HG02571 (cell line): ENCODE results near the gene L1TD1.
"Not testable (repeated sequence)": the region's sequence is repeated elsewhere in the genome, so short reads cannot be mapped to it uniquely, and the experiment has no call there.

Experiments
- ATAC-seq: cut with Tn5 transposase; IDR thresholded peaks from one replicate; pipeline ENCODE4 v1.9.1; 2021; ENCODE audit warnings: mild to moderate bottlenecking, moderate library complexity; ENCODE audit not compliant: unreplicated experiment

Gene L1TD1

DNA sequence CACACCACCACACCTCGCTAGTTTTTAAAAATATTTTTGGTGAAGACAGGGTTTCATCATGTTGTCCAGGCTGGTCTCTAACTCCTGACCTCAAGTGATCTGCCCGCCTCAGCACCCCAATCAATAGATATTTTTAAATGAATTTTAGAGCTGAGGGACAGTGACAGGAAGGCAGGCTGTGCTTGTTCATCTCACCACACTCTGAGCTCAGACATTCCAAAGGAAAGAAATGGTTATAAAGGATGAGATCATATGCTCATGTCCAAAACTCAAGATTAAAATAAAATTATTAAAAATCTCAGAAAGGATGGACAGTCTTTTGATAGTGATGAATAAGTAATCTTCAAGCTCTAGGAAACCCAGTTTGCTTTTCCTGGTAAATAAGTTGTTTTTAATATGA lies 40.9 kb downstream of the L1TD1 start:
- no peak for ATAC-seq

- no peak for ATAC-seq
These were observed 42.7 kb downstream of the L1TD1 start for GRCh38 chr1:62237361-62237760.

DNA sequence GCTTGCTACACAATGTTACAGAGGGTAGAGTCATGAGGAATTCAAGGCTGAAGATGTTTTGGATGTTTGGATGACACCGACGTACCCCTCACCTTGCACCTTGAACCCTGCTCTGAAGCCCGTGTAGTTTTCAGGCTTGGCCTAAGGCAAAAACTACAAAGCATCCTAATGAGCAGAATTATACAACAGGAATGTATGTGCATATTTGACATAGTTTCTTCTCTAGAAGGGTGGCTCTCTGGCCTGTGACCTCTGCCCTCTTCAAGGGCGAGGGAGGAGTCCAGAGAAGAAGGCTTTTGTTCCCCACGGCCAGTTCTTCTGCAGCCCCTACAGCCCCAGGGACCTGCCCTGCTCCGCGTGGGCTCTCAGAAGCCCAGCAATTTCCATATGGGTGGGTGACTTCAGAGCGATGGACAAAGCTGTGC lies 43.3 kb downstream of the L1TD1 start:
- ATAC-seq = no peak

DNA sequence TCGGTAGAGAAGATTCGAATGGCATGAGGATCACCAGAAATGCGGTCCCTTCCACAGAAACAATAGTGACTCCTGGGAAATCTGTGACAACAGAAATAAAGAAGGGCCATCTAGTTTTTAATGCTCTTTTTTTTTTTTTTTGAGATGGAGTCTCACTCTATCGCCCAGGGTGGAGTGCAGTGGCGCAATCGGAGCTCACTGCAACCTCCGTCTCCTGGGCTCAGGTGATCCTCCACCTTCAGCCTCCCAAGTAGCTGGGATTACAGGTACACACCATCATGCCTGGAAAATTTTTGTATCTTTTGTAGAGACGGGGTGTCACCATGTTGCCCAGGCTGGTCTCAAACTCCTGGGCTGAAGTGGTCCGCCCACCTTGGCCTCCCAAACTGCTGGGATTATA lies 43.9 kb downstream of the L1TD1 start:
- no peak for ATAC-seq

GRCh38 chr1:62239652-62240403 lies 45.2 kb downstream of the L1TD1 start:
- ATAC-seq = not testable (repeated sequence)

- no peak for ATAC-seq
These were observed 46.2 kb downstream of the L1TD1 start for GRCh38 chr1:62240651-62241370.

DNA sequence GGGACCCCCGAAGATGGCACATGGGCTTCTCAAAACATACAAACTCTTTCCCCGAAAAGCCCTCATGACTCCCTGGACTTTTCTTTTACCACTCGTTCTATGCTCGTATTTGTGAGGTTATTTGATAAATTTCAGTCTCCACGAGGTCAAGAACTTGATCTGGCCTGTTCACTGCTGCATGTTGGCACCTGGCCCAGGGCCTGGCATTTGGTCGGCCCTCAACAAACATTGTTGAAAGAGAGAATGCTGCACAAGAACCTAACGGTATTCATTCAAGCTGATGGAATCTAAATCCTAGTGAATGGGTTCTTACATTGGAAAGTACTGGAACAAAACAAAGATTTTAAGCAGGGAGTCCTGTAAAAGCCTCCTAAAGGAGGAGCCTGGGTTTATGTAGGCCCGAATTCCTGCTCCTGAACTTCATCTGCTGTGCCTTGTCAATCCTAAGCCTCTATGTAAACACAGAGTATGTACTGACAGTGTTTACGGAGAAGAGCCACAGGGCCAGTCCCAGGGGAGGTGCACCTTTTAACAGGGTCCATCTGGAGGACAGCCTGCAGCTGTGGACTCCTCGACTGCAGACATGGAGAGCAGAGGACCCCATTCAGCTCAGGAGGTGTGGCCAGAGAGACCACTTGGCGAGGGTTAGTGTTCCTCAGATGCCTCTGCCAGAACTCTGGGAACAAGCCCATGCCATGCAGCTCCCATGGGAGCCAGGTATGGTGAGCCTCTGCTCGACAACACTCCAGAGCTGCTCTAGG lies 46.9 kb downstream of the L1TD1 start:
- no peak for ATAC-seq

DNA sequence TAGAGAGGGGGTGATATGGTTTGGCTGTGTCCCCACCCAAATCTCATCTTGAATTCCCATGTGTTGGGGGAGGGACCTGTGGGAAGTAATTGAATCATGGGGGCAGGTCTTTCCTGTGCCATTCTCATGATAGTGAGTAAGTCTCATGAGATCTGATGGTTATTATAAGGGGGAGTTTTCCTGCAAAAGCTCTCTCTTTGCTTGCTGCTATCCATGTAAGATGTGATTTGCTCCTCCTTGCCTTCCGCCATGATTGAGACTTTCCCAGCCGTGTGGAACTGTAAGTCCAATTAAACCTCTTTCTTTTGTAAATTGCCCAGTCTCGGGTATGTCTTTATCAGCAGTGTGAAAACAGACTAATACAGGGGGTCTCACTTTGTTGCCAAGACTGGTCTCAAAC lies 49.7 kb downstream of the L1TD1 start:
- not testable (repeated sequence) for ATAC-seq

DNA sequence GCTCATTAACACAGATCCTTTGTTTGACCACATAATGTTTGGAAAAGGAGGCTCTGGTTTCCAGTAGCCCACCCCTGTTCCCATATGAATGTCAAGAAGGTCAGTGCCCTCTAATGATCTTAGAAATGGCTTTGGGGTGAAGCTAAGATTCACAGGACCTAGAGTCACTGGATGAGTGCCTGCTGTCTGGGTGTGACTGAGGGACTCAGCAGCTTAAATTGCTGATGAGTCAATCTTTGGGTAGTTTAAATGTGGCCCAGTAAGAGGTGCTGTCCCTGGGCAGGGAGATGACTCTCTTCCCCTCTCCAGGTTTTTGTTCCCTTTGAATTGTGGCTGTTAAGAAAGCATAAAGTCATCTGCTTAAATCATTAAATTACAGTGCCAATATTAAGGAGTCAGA lies 50.6 kb downstream of the L1TD1 start:
- no peak for ATAC-seq

DNA sequence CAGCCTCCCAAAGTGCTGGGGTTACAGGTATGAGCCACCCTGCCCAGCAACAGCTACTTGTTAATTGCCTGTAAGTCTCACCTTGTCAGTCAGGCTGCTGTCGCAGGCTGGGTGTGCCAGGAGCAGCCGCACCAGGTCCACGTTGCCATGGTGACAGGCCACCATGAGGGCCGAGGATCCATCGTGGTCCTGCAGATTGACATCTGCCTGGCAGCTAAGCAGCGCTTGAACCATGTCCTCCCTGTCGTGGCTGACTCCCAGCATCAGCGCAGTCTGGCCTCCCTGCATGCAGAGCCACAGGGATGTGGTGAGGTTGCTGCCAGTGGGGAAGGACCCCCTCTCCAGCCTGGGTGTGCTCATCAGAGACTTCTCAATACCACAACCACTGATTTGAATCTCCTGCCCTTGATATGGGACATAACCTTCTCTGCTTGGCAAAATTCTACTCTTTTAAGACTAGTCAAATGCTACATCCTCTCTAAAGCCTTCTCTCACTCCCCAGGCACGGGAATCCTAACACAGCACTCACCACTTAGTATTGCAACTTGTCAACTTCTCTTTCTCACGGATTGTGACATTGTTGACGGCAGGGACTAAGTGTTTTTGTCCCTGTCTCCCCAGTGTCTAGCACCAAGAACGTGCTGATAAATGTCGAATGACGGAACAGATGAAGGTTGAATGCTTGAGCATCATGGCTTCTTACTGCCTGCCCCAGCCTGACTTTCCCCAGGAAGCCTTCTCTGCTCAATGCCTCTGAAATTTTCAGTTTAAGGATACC lies 52.9 kb downstream of the L1TD1 start:
- ATAC-seq = no peak

- ATAC-seq = no peak
These were observed 55.6 kb downstream of the L1TD1 start for GRCh38 chr1:62250126-62250726.

DNA sequence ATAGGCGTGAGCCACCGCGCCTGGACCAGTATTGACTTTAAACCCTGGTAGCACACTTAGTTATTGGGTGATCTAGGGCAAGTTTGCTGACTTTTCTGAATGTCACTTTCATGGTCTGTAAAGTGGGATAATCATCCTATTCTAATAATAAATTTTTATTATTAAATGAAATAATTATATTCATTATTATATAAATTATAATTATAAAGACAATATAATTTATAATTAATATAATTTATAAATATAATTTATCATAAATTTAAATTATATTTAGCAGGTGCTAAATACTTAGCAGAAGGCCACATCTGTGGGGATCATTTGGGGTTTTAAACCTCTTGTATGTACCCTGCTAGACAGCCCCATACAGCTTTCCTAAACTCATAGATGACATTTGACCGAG lies 64.9 kb downstream of the L1TD1 start:
- ATAC-seq = no peak

GRCh38 chr1:62260688-62261087 lies 66.0 kb downstream of the L1TD1 start:
- ATAC-seq = no peak
